RPMI7951 (cell line): ENCODE results near the gene MIS18BP1. TPM values are rescaled to one million over a fixed set of nuclear protein-coding genes. Genes with fewer than 3 reads are reported as not detected.

Source experiments
- total RNA-seq: library from RNA; depleted of rRNA; stranded (reverse); fragments of >200 nt; shearing (Covaris generic); gene quantifications from 2 replicates; pipeline ENCODE4 v1.2.3, GENCODE V29; 2014; rRNA removed

The MIS18BP1 gene
- total RNA-seq, 1 experiment from 2014 or later = 51.2 TPM

Other genes with a start within 250 kb of the MIS18BP1 start
- gene PRPF39, start 169.1 kb downstream of the MIS18BP1 start, total RNA-seq = 20.4 and 24.9 TPM in 2 replicates
- gene FKBP3, start 118.7 kb downstream of the MIS18BP1 start, total RNA-seq = 46.0 and 46.6 TPM in 2 replicates
- gene FANCM, start 117.3 kb downstream of the MIS18BP1 start, total RNA-seq = 11.6 and 13.3 TPM in 2 replicates